GM12878 (cell line): Measurements from ENCODE around the gene AGRN. TPM values are rescaled to one million over a fixed set of nuclear protein-coding genes. Genes with fewer than 3 reads are reported as not detected.

Experiments used
- ATAC-seq: fragments of 200-7000 bp; cut with Tn5 transposase; 3 replicates; pipeline ENCODE4 v1.9.1; 2020; ENCODE audit warnings: mild to moderate bottlenecking, moderate library complexity
- BruUV-seq: library from RNA; stranded (reverse); fragments of 400-500 nt; replicated peaks from 2 replicates; lab custom pipeline; 2021; lab: Mats Ljungman, UMichigan
- CTCF ChIA-PET: fragments of 300-600 bp; sonication (Branson Sonifier 250); formaldehyde crosslinking; extraction: SDS; loops from one replicate; lab custom pipeline; 2021; ENCODE audit warnings: inconsistent platforms; lab: Yijun Ruan, JAX
- POLR2A ChIA-PET: fragments of 350-600 bp; formaldehyde crosslinking; extraction: SDS; loops from one replicate; lab custom pipeline; 2021; ENCODE audit warnings: inconsistent platforms; lab: Charles Lee
- RAD21 ChIA-PET: fragments of 300-600 bp; sonication (Branson Sonifier 250); formaldehyde crosslinking; loops from one replicate; lab custom pipeline; 2023; ENCODE audit warnings: antibody characterized with exemption; ENCODE audit not compliant: unreplicated experiment; lab: Charles Lee
- SMC1A ChIA-PET: fragments of 300-600 bp; sonication (Branson Sonifier 250); formaldehyde crosslinking; loops from one replicate; lab custom pipeline; 2023; ENCODE audit not compliant: unreplicated experiment, uncharacterized antibody; lab: Charles Lee
- DNase-seq: peaks from one replicate; pipeline ENCODE4 v3.0.0-alpha.2; 2011; ENCODE audit warnings: low read depth, low spot score
- FAIRE-seq: peaks from 3 replicates; lab custom pipeline; 2011; peaks lifted over from hg19 to GRCh38; lab: Jason Lieb, UNC
- H2AFZ ChIP-seq: 2 replicates; pipeline ENCODE4 v1.6.0; 2011; ENCODE audit warnings: low read depth, low read length, control low read depth; ENCODE audit not compliant: control insufficient read depth
- H3K27ac ChIP-seq: 2 replicates; pipeline ENCODE4 v1.5.1; 2011; ENCODE audit warnings: control low read depth; ENCODE audit not compliant: control insufficient read depth, insufficient read depth
- H3K27me3 ChIP-seq, 2 experiments: replicated peaks in 1 of 2; 2 replicates each; pipeline versions ENCODE4 v1.6.0 to v1.6.1; 2011; ENCODE audit warnings: low read length in 1 of 2; ENCODE audit not compliant: control insufficient read depth in 2 of 2, insufficient read depth in 2 of 2
- H3K36me3 ChIP-seq, 2 experiments: 2 replicates each; pipeline ENCODE4 v1.5.1; 2011; ENCODE audit warnings: low read length in 1 of 2; ENCODE audit not compliant: control insufficient read depth in 2 of 2, insufficient read depth in 2 of 2
- H3K4me1 ChIP-seq: 2 replicates; pipeline ENCODE4 v1.6.1; 2011; ENCODE audit warnings: mild to moderate bottlenecking, low read length, moderate library complexity, mixed read lengths; ENCODE audit not compliant: control insufficient read depth, insufficient read depth
- H3K4me2 ChIP-seq: 2 replicates; pipeline ENCODE4 v1.6.0; 2011; ENCODE audit warnings: control low read depth; ENCODE audit not compliant: control insufficient read depth, insufficient read depth
- H3K4me3 ChIP-seq: fragments of 200-600 bp; sonication (generic); 2 replicates; pipeline ENCODE4 v1.5.1; 2016
- H3K79me2 ChIP-seq: 2 replicates; pipeline ENCODE4 v1.6.0; 2011; ENCODE audit warnings: low read length; ENCODE audit not compliant: control insufficient read depth, insufficient read depth
- H3K9ac ChIP-seq: 2 replicates; pipeline ENCODE4 v1.8.0; 2011; ENCODE audit warnings: low read length, control low read depth, mixed read lengths; ENCODE audit not compliant: control insufficient read depth, insufficient read depth
- H3K9me3 ChIP-seq: replicated peaks from 3 replicates; pipeline ENCODE4 v1.5.1; 2011; ENCODE audit warnings: mild to moderate bottlenecking, low read length; ENCODE audit not compliant: control insufficient read depth, insufficient read depth
- H4K20me1 ChIP-seq: 2 replicates; pipeline ENCODE4 v1.6.0; 2011; ENCODE audit not compliant: control insufficient read depth, insufficient read depth
- CREB1 ChIP-seq: IDR thresholded peaks from 2 replicates; pipeline ENCODE4 v1.6.1; 2012; ENCODE audit warnings: low read depth, mild to moderate bottlenecking, inconsistent platforms
- EED ChIP-seq: sonication (generic); IDR thresholded peaks from 2 replicates; pipeline ENCODE4 v1.6.1; 2016; ENCODE audit warnings: antibody characterized with exemption, low read depth
- GATAD2B ChIP-seq: fragments of 450-650 bp; conservative IDR thresholded peaks from 2 replicates; pipeline ENCODE4 v1.6.1; 2017; ENCODE audit warnings: low read depth, mild to moderate bottlenecking, moderate library complexity
- RAD21 ChIP-seq: IDR thresholded peaks from 2 replicates; pipeline ENCODE4 v1.6.1; 2011; ENCODE audit warnings: mild to moderate bottlenecking, low read depth, low read length, moderate library complexity; ENCODE audit not compliant: insufficient read depth
- TCF12 ChIP-seq: IDR thresholded peaks from 2 replicates; pipeline ENCODE4 v1.6.1; 2011; ENCODE audit warnings: low read depth, mild to moderate bottlenecking, low read length
- TCF3 ChIP-seq: IDR thresholded peaks from 2 replicates; pipeline ENCODE4 v1.6.1; 2012; ENCODE audit warnings: low read depth, mild to moderate bottlenecking, low read length, borderline replicate concordance; ENCODE audit not compliant: insufficient read depth
- ZNF622 ChIP-seq: fragments of 450-650 bp; IDR thresholded peaks from 2 replicates; pipeline ENCODE4 v1.6.1; 2017; ENCODE audit warnings: mild to moderate bottlenecking, inconsistent platforms
- WGBS: methylation state at CpG from one replicate; pipeline ENCODE4 v1.1.6; 2016; ENCODE audit warnings: low lambda C conversion rate; ENCODE audit not compliant: insufficient replicate concordance, insufficient coverage; ENCODE audit errors: missing lambda C conversion rate; 5-methylcytosine and 5-hydroxymethylcytosine counted together
- in situ Hi-C: fragments of 300-500 bp; cut with MboI; formaldehyde crosslinking; loops from 9 replicates; pipeline ENCODE4 v1.14.3; 2018; ENCODE audit warnings: mixed read lengths
- intact Hi-C: fragments of 100-400 bp; cut with micrococcal nuclease; formaldehyde crosslinking; loops from one replicate; pipeline ENCODE4 v1.14.2; 2022; ENCODE audit not compliant: unreplicated experiment
- polyA plus RNA-seq, 11 experiments: library from polyadenylated mRNA; depleted of rRNA in 4 of 11; unstranded in 6 of 11; stranded (reverse) in 5 of 11; fragments of >200 nt; fragmentation: Nextera tagmentation in 4 of 11; fragmentation: Illumina TruSeq in 1 of 11; extraction: Ambion mirVana in 4 of 11; extraction: Trizol in 1 of 11; gene quantifications; 1 replicate in 1 of 11; 2 replicates in 10 of 11; pipeline versions ENCODE4 v1.2.1 to v1.2.3, GENCODE V29; 2011 to 2016; ENCODE audit warnings: inconsistent platforms in 2 of 11, missing spikeins in 2 of 11, low read depth in 1 of 11
- total RNA-seq, 4 experiments: library from RNA; depleted of rRNA in 3 of 4; stranded (reverse); fragments of >200 nt in 3 of 4; fragmentation: Illumina TruSeq in 1 of 4; extraction: Trizol in 1 of 4; gene quantifications; 2 replicates each; pipeline versions ENCODE4 v1.2.1 to v1.2.3, GENCODE V29; 2013 to 2021
- TF ChIP-seq, protein P1 (sequence below): fragments of 450-650 bp; IDR thresholded peaks from 2 replicates; pipeline ENCODE4 v1.6.1; 2016; ENCODE audit warnings: mild to moderate bottlenecking
- TF ChIP-seq, protein P2 (sequence below), 3 experiments: IDR thresholded peaks in 2 of 3; conservative IDR thresholded peaks in 1 of 3; 2 replicates each; pipeline ENCODE4 v1.5.1; 2011; ENCODE audit warnings: low read depth in 3 of 3, low read length in 3 of 3, mild to moderate bottlenecking in 3 of 3, control low read depth in 2 of 3, moderate library complexity in 2 of 3, inconsistent platforms in 1 of 3, mixed read lengths in 1 of 3; ENCODE audit not compliant: control insufficient read depth in 2 of 3, insufficient read depth in 1 of 3; ENCODE audit errors: extremely low read depth in 1 of 3
- TF ChIP-seq, protein P3 (sequence below): fragments of 450-650 bp; IDR thresholded peaks from 2 replicates; pipeline ENCODE4 v1.6.1; 2017; ENCODE audit warnings: mild to moderate bottlenecking

AGRN gene
- total and polyA plus RNA-seq, 10 of the 15 experiments (the other 5 are each of a cell fraction or from before 2014, with no cell fraction given): 0.02 to 41.8 (median 4.1) TPM

DNA sequence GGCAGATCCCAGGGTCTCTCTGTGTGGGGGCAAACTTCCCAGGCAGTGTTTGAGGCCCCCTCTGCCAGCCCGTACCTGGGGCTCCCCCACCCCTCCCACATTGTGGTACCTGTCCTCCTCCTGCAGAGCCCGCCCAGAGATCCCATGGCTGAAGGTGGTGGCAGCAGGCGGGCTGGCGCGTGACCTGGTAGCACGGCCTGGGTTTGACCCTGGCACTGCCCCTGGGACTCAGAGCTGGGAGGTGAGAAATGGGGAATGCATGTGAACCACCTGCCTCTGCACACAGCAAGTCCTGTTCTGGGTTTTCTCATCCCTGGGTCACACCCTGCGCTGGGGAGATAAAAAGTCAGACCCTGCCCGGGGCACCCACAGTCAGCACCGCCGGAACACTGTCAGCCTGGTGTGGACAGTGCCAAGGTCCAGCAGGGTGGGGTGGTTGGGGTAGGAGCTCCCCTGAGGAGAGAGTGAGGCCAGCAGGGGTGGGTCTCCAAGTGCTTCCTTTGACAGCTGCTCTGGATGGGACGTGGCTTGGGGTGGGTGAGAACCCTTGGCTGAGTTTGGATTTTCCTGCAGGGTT lies 11.8 kb downstream of the AGRN start (continued):
- TF ChIP-seq ZNF622: no peak

DNA sequence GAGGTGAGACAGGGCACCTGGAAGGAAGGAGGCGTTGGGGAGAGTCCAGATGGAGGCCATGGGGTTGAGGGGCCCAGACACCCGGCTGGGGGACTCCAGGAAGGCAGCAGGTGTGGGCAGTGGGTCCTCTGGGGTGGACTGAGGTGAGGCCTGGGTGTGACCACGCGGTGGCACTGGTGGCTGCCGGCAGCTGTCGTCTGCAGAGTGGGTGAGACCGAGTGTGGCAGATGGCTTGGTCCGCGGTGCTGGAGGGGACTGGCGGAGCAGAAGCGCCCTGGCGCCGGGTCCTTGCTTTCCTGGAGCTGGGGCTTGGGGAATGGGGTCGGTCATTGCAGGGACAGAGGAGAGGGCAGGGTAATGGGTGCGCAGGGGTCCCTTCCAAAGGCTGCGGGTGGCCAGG lies 12.5 kb downstream of the AGRN start:
- RAD21 ChIA-PET: interaction anchor here (0.5 to 3.8 kb wide), 16 partner anchors 8 to 259 kb away, joined by 3 to 58 read pairs (median 6); partner anchors contain the start of genes ISG15 and UBE2J2
- TF ChIP-seq, protein P1, sequence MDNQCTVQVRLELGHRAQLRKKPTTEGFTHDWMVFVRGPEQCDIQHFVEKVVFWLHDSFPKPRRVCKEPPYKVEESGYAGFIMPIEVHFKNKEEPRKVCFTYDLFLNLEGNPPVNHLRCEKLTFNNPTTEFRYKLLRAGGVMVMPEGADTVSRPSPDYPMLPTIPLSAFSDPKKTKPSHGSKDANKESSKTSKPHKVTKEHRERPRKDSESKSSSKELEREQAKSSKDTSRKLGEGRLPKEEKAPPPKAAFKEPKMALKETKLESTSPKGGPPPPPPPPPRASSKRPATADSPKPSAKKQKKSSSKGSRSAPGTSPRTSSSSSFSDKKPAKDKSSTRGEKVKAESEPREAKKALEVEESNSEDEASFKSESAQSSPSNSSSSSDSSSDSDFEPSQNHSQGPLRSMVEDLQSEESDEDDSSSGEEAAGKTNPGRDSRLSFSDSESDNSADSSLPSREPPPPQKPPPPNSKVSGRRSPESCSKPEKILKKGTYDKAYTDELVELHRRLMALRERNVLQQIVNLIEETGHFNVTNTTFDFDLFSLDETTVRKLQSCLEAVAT: 0 out of 2 replicates have a peak, but pooled peaks have one; percentile 21
- TF ChIP-seq CREB1: no peak
- TF ChIP-seq GATAD2B: peak; percentile 13; the same call in 1 of the 2 replicates
- 0 out of 2 replicates have a peak, but pooled peaks have one; percentile 12 for TF ChIP-seq TCF3
- TF ChIP-seq, protein P2, sequence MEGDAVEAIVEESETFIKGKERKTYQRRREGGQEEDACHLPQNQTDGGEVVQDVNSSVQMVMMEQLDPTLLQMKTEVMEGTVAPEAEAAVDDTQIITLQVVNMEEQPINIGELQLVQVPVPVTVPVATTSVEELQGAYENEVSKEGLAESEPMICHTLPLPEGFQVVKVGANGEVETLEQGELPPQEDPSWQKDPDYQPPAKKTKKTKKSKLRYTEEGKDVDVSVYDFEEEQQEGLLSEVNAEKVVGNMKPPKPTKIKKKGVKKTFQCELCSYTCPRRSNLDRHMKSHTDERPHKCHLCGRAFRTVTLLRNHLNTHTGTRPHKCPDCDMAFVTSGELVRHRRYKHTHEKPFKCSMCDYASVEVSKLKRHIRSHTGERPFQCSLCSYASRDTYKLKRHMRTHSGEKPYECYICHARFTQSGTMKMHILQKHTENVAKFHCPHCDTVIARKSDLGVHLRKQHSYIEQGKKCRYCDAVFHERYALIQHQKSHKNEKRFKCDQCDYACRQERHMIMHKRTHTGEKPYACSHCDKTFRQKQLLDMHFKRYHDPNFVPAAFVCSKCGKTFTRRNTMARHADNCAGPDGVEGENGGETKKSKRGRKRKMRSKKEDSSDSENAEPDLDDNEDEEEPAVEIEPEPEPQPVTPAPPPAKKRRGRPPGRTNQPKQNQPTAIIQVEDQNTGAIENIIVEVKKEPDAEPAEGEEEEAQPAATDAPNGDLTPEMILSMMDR (IDR thresholded peaks at IDR 0.05 in 2 of 3, conservative IDR thresholded peaks at IDR 0.05 in 1 of 3; ENCODE audit: control insufficient read depth in 2 of 3, extremely low read depth in 1 of 3, insufficient read depth in 1 of 3, low read depth in 3 of 3, low read length in 3 of 3): peak in 1 of 3 experiments; percentile 16; a peak in 1 of 6 replicates
- TF ChIP-seq RAD21: peak; percentile 32; the same call in 1 of the 2 replicates
- TF ChIP-seq EED: no peak
- TF ChIP-seq, protein P3, sequence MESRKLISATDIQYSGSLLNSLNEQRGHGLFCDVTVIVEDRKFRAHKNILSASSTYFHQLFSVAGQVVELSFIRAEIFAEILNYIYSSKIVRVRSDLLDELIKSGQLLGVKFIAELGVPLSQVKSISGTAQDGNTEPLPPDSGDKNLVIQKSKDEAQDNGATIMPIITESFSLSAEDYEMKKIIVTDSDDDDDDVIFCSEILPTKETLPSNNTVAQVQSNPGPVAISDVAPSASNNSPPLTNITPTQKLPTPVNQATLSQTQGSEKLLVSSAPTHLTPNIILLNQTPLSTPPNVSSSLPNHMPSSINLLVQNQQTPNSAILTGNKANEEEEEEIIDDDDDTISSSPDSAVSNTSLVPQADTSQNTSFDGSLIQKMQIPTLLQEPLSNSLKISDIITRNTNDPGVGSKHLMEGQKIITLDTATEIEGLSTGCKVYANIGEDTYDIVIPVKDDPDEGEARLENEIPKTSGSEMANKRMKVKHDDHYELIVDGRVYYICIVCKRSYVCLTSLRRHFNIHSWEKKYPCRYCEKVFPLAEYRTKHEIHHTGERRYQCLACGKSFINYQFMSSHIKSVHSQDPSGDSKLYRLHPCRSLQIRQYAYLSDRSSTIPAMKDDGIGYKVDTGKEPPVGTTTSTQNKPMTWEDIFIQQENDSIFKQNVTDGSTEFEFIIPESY: peak; percentile 49; the same call in 1 of the 2 replicates
- peak; percentile 18; the same call in 1 of the 2 replicates for TF ChIP-seq TCF12

More for the DNA sequence above, 12.5 kb downstream of the AGRN start:
- Histone ChIP-seq H3K79me2 (no peaks in the 10 kb centered on the region), H3K9me3 (no peaks in the 10 kb centered on the region), H3K27me3 (no peaks in the 10 kb centered on the region), H3K4me3 (0 out of 2 replicates have a peak overlapping the region, but pooled peaks have one; percentile 30), H3K36me3 (no peaks in the 10 kb centered on the region; a peak in 2 of 4 replicates), H3K4me2 (peak overlapping the region; percentile 68), H3K27ac (no peak overlapping the region), H3K9ac (no peak overlapping the region), H3K4me1 (peaks cover 21% of the 10 kb centered on the region), H2AFZ (no peak overlapping the region), H4K20me1 (no peaks in the 10 kb centered on the region)
- ATAC-seq (peak; percentile 43), DNase-seq (no peak), FAIRE-seq (no peak)
- ChIA-PET CTCF (interaction anchor here (0.7 to 4.0 kb wide), 16 partner anchors 8 to 340 kb away, joined by 3 to 83 read pairs (median 5); partner anchors contain the start of genes AGRN, ISG15 and PERM1), POLR2A (interaction anchor here (0.6 to 2.9 kb wide), 8 partner anchors 11 to 41 kb away, joined by 3 to 15 read pairs (median 6); partner anchors contain the start of gene ISG15), SMC1A (interaction anchor here (1.2 to 3.6 kb wide), 12 partner anchors 8 to 339 kb away, joined by 3 to 24 read pairs (median 4); partner anchors contain the start of gene PERM1)
- WGBS: 40% methylated on average over 16 of the region's 16 CpGs
- in situ Hi-C loops: no loop called here
- BruUV-seq: no TSS peak
- intact Hi-C loops: loop anchor here (2.0 kb wide), 1 partner anchor 258 kb away; no protein-coding TSS in a partner anchor
